ENCODE measurements around the gene S100B. TPM values are rescaled to one million over a fixed set of nuclear protein-coding genes. Genes with fewer than 3 reads are reported as not detected.

S100B gene
- total RNA-seq, 6 donors from 2014 or later = 1.8 to 4.5 (median 2.7) TPM; not detected in 2

DNA sequence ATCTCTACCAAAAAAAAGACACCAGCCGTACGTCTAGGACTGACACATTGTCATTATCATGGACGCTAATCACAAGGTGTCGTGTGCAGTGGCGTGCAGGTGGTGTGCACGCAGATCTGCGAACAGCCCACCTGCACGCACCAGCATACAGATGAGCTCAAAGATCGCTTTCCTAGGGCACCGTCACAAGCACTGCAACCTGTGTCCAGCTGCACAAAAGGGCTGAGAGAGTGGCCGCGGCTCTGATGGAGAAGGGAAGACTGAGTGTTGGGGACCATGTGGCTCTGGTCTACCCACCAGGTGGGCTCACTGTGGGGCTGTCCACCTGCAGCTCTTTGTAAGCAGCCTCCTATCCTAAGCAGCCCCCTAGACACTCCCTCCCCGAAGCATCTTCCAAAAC is 50.9 kb downstream of the S100B start:
- WGBS, 2 donors = 92 to 100% methylated on average over 8 to 13 of the region's 13 CpGs
- ATAC-seq (ENCODE audit: low FRiP score in 2 of 2) (no peak), DNase-seq (no peak)
- H3K4me1 ChIP-seq = peaks cover 0 to 2% (median under 1%) of the 10 kb centered on the region in 4 donors
- H3K36me3 ChIP-seq = peaks cover 4 to 83% (median 66%) of the 10 kb centered on the region in 4 donors
- no peak overlapping the region for H3K4me3 ChIP-seq
- H3K9me3 ChIP-seq = no peaks in the 10 kb centered on the region
- no peaks in the 10 kb centered on the region for H3K27me3 ChIP-seq
- TF ChIP-seq, protein P1, sequence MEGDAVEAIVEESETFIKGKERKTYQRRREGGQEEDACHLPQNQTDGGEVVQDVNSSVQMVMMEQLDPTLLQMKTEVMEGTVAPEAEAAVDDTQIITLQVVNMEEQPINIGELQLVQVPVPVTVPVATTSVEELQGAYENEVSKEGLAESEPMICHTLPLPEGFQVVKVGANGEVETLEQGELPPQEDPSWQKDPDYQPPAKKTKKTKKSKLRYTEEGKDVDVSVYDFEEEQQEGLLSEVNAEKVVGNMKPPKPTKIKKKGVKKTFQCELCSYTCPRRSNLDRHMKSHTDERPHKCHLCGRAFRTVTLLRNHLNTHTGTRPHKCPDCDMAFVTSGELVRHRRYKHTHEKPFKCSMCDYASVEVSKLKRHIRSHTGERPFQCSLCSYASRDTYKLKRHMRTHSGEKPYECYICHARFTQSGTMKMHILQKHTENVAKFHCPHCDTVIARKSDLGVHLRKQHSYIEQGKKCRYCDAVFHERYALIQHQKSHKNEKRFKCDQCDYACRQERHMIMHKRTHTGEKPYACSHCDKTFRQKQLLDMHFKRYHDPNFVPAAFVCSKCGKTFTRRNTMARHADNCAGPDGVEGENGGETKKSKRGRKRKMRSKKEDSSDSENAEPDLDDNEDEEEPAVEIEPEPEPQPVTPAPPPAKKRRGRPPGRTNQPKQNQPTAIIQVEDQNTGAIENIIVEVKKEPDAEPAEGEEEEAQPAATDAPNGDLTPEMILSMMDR (IDR thresholded peaks at IDR 0.05) = no peak
- no peak for TF ChIP-seq POLR2A (IDR thresholded peaks at IDR 0.05)
- TF ChIP-seq POLR2AphosphoS5 (IDR thresholded peaks at IDR 0.05) = no peak
- no peak for TF ChIP-seq EP300 (IDR thresholded peaks at IDR 0.05)
- peak overlapping the region in 1 of 4 donors; percentile 83 for H3K27ac ChIP-seq

- Histone ChIP-seq H3K27ac (peak overlapping the region in 3 of 4 donors; percentile 5 to 83 (median 83)), H3K9me3 (no peaks in the 10 kb centered on the region), H3K4me1 (peaks cover 0 to 2% (median 0%) of the 10 kb centered on the region in 4 donors), H3K27me3 (no peaks in the 10 kb centered on the region), H3K36me3 (peaks cover 4 to 82% (median 69%) of the 10 kb centered on the region in 4 donors), H3K4me3 (no peak overlapping the region)
- no peak for TF ChIP-seq POLR2A (IDR thresholded peaks at IDR 0.05)
- no peak for TF ChIP-seq EP300 (IDR thresholded peaks at IDR 0.05)
- TF ChIP-seq, protein P1 (IDR thresholded peaks at IDR 0.05) = no peak
- TF ChIP-seq POLR2AphosphoS5 (IDR thresholded peaks at IDR 0.05) = no peak
- WGBS, 2 donors = 97 to 98% methylated on average over 5 of the region's 5 CpGs
- DNase-seq (no peak), ATAC-seq (ENCODE audit: low FRiP score in 2 of 2) (no peak)
Measured at GRCh38 chr21:46552865-46553379, 52.0 kb downstream of the S100B start.

DNA sequence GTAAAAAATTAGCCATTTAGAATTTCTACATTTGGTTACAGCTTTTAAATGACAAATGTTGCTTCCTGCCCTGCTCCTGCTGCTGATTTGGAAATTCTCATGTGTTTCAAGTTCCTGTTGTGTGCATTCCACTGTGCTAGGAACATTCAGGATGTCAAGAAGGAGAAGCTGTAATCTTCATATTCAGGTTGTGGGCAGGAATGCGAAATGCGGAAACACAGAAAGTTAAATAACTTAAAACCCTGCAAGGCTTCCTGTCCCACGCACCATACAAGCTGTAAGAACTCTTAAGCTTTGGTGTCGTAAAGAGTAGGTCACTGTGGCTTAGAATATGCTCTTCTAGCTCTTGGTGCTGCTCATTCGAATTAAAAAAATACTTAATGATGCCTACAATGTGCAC is 52.6 kb downstream of the S100B start:
- peak in 1 of 2 donors; percentile 50 for DNase-seq
- TF ChIP-seq POLR2A (IDR thresholded peaks at IDR 0.05) (no peak), POLR2AphosphoS5 (IDR thresholded peaks at IDR 0.05) (no peak), EP300 (IDR thresholded peaks at IDR 0.05) (no peak)
- TF ChIP-seq, protein P1 (IDR thresholded peaks at IDR 0.05) = no peak
- H3K4me1 ChIP-seq = peaks cover 0 to 2% (median 0%) of the 10 kb centered on the region in 4 donors
- no peak overlapping the region for H3K4me3 ChIP-seq
- no peaks in the 10 kb centered on the region for H3K27me3 ChIP-seq
- peaks cover 4 to 81% (median 63%) of the 10 kb centered on the region in 4 donors for H3K36me3 ChIP-seq
- H3K27ac ChIP-seq = peak overlapping the region in 3 of 4 donors; percentile 48 to 83 (median 83)
- ATAC-seq (ENCODE audit: low FRiP score in 2 of 2) = peak in 1 of 2 donors; percentile 49
- H3K9me3 ChIP-seq = no peaks in the 10 kb centered on the region
- WGBS, 2 donors = 57 to 76% methylated on average over 5 of the region's 5 CpGs

DNA sequence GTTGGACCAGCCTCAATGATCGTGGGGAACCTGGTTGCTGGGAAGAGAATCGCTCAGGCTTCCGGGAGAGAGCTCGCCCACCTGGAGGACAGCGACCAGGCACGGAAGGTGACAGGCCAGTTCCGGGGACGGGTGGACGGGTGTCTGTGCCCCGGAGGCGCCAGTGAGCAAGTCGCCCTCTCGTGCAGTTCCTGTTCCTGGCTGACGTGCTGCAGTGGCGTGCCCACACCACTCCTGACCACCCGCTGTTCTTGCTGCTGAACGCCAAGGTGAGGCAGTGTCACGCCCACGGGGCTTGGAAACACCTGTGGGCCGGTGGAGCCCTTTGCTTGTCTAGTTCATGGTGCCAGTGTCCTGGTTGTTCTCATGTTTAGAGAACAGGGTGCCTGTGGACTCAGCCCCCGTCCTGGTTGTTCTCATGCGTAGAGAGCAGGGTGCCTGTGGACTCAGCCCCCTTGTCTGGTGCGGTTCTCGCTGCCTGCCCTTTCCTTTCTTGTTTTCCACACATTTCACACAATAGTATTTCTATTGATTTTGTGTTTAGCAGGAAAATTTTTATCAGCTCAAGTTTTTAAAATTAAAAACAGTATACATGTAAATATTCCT is 53.1 kb downstream of the S100B start:
- peaks cover 4 to 81% (median 62%) of the 10 kb centered on the region in 4 donors for H3K36me3 ChIP-seq

More for the DNA sequence above, 53.1 kb downstream of the S100B start:
- Histone ChIP-seq H3K27ac (peak overlapping the region; percentile 48 to 83 (median 70)), H3K27me3 (no peaks in the 10 kb centered on the region), H3K4me3 (peak overlapping the region in 3 of 4 donors; percentile 9 to 24 (median 11)), H3K9me3 (no peaks in the 10 kb centered on the region), H3K4me1 (peaks cover 0 to 2% (median 0%) of the 10 kb centered on the region in 4 donors)
- ATAC-seq (ENCODE audit: low FRiP score in 2 of 2) (peak; percentile 47 to 72), DNase-seq (peak; percentile 74 to 77)
- 75 to 88% methylated on average over 24 of the region's 24 CpGs for WGBS, 2 donors
- no peak for TF ChIP-seq EP300 (IDR thresholded peaks at IDR 0.05)
- TF ChIP-seq, protein P1 (IDR thresholded peaks at IDR 0.05) = peak in 1 of 6 experiments; percentile 11
- TF ChIP-seq POLR2AphosphoS5 (IDR thresholded peaks at IDR 0.05) = no peak
- peak in 1 of 4 donors; percentile 28 for TF ChIP-seq POLR2A (IDR thresholded peaks at IDR 0.05)
